Measurements from ENCODE around the gene LPCAT1. TPM values are rescaled to one million over a fixed set of nuclear protein-coding genes. Genes with fewer than 3 reads are reported as not detected.
"Not testable (repeated sequence)": the region's sequence is repeated elsewhere in the genome, so short reads cannot be mapped to it uniquely, and the experiment has no call there.

Gene LPCAT1
- total and polyA plus RNA-seq, 2 experiments from 2014 or later = 22.2 to 48.4 TPM

DNA sequence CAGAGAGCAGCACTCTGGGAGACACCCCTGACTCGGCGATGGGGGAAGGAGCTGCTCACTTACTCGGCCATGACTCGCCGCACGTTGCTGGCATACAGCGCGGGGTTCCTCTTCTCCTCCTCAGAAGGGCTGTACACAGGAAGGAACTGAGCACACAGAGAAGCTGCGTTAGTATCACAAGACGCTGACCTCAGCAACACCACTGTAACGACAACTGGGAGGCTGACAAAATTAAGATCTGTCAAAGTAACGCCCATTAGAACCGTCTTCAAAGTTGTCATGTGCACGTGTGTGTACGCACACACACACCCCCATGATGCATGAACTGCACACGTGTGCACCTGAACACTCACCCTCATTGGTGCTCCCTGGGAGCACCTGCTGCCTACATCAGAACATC, 46.4 kb downstream of the LPCAT1 start:
- no peak overlapping the region for H3K4me2 ChIP-seq (ENCODE audit: unreplicated experiment)
- H3K79me2 ChIP-seq (ENCODE audit: insufficient read depth) = no peaks in the 10 kb centered on the region
- no peaks in the 10 kb centered on the region for H3F3A ChIP-seq (ENCODE audit: insufficient read depth)
- H2AFZ ChIP-seq = no peak overlapping the region
- H3K9me3 ChIP-seq (ENCODE audit: low read depth) = no peaks in the 10 kb centered on the region
- no peaks in the 10 kb centered on the region for H3K4me1 ChIP-seq (ENCODE audit: insufficient read depth)
- H3K9me2 ChIP-seq (ENCODE audit: insufficient read depth) = no peaks in the 10 kb centered on the region
- no peak for DNase-seq
- H3K4me3 ChIP-seq = no peak overlapping the region
- 88 to 92% methylated on average over 16 of the region's 16 CpGs for WGBS, 2 experiments (ENCODE audit: low coverage in 1 of 2, low lambda C conversion rate in 2 of 2, missing lambda C conversion rate in 2 of 2)
- no peak overlapping the region for H3K27ac ChIP-seq
- in situ Hi-C loops (cut with MboI) = no loop called here
- no peak overlapping the region for H3K9ac ChIP-seq
- H4K20me1 ChIP-seq (ENCODE audit: insufficient read depth) = no peaks in the 10 kb centered on the region
- H3K36me3 ChIP-seq (ENCODE audit: low read depth) = peaks cover 20% of the 10 kb centered on the region
- TF ChIP-seq EZH2 (IDR thresholded peaks at IDR 0.05; ENCODE audit: insufficient read depth, poor library complexity, severe bottlenecking) (no peak), EZH2phosphoT487 (IDR thresholded peaks at IDR 0.05; ENCODE audit: insufficient read depth, low read depth) (no peak)
- H3K27me3 ChIP-seq (replicated peaks; ENCODE audit: insufficient read depth) = no peaks in the 10 kb centered on the region

DNA sequence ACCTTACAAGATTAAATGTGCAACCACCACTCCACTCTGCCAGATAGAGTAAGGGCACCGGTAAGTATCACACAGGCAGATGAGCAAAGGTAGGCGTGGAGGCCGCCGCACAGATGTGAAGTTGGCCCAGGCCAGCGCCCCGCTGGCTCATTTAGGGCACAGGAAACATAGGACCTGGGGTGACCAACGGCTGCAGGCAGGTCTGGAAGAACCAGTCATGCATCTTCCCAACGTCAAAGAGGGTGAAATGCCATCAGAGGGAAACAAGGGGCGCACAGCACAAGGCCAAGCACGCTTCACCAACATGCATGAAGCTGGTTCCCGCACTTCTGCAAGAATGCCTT, 46.8 kb downstream of the LPCAT1 start:
- no peak overlapping the region for H3K4me3 ChIP-seq
- no peak overlapping the region for H3K9ac ChIP-seq
- H3K79me2 ChIP-seq (ENCODE audit: insufficient read depth) = no peaks in the 10 kb centered on the region
- no peak for DNase-seq
- 92% methylated on average over 11 of the region's 11 CpGs for WGBS, 2 experiments (ENCODE audit: low coverage in 1 of 2, low lambda C conversion rate in 2 of 2, missing lambda C conversion rate in 2 of 2)
- H2AFZ ChIP-seq = no peak overlapping the region
- no peaks in the 10 kb centered on the region for H3F3A ChIP-seq (ENCODE audit: insufficient read depth)
- no peaks in the 10 kb centered on the region for H3K9me3 ChIP-seq (ENCODE audit: low read depth)
- H3K36me3 ChIP-seq (ENCODE audit: low read depth) = peaks cover 20% of the 10 kb centered on the region
- TF ChIP-seq EZH2phosphoT487 (IDR thresholded peaks at IDR 0.05; ENCODE audit: insufficient read depth, low read depth) (no peak), EZH2 (IDR thresholded peaks at IDR 0.05; ENCODE audit: insufficient read depth, poor library complexity, severe bottlenecking) (no peak)
- no peaks in the 10 kb centered on the region for H3K27me3 ChIP-seq (replicated peaks; ENCODE audit: insufficient read depth)
- H4K20me1 ChIP-seq (ENCODE audit: insufficient read depth) = no peaks in the 10 kb centered on the region
- H3K4me2 ChIP-seq (ENCODE audit: unreplicated experiment) = no peak overlapping the region
- no peaks in the 10 kb centered on the region for H3K9me2 ChIP-seq (ENCODE audit: insufficient read depth)
- no peaks in the 10 kb centered on the region for H3K4me1 ChIP-seq (ENCODE audit: insufficient read depth)
- in situ Hi-C loops (cut with MboI) = no loop called here
- H3K27ac ChIP-seq = no peak overlapping the region

DNA sequence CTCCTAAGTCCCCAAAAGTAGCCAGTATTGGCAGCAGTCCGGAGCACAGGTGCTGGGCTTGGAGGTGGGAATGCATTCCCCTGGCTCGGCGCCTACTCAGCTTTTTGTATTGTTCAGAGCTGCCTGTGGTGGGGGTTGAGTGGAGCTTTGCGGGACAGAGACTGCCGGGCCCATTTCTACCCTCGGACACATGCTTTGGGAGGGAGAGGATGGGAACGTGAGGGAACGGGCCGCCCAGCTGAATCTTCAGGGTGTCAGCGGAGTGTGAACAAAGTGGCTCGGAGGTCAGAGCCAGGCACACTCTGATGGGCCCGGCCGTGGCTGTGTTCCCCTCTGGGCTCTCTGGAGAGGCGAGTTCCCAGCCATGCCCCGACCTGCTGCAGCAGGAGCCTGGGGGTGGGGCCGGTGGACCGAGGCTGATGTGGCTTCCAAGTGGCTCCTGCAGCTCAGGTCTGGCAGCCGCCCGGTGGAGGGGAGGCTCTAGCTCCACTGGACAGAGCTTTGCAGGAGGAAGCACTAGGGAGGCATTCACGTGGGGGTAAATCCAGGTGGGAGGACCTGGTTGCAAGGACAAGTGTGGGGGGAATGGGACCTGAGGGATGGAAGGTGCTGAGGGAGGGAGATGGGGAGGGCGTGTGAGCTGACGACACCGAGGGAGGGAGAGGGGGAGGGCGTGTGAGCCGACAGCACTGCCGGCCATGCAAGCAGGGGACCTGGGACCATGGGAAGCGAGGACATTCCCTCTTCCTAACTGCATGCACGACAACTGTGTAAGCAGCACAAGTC, 47.4 kb downstream of the LPCAT1 start:
- WGBS, 2 experiments (ENCODE audit: low coverage in 1 of 2, low lambda C conversion rate in 2 of 2, missing lambda C conversion rate in 2 of 2) = 86 to 90% methylated on average over 21 to 28 of the region's 28 CpGs
- Histone ChIP-seq H2AFZ (no peak overlapping the region), H3K36me3 (ENCODE audit: low read depth) (peaks cover 20% of the 10 kb centered on the region), H3K27ac (no peak overlapping the region), H3K4me2 (ENCODE audit: unreplicated experiment) (no peak overlapping the region), H3K9ac (no peak overlapping the region), H4K20me1 (ENCODE audit: insufficient read depth) (no peaks in the 10 kb centered on the region), H3K9me2 (ENCODE audit: insufficient read depth) (no peaks in the 10 kb centered on the region), H3K4me1 (ENCODE audit: insufficient read depth) (no peaks in the 10 kb centered on the region), H3K79me2 (ENCODE audit: insufficient read depth) (no peaks in the 10 kb centered on the region), H3K4me3 (no peak overlapping the region), H3K9me3 (ENCODE audit: low read depth) (no peaks in the 10 kb centered on the region), H3F3A (ENCODE audit: insufficient read depth) (no peaks in the 10 kb centered on the region), H3K27me3 (replicated peaks; ENCODE audit: insufficient read depth) (no peaks in the 10 kb centered on the region)
- TF ChIP-seq EZH2phosphoT487 (IDR thresholded peaks at IDR 0.05; ENCODE audit: insufficient read depth, low read depth) (no peak), EZH2 (IDR thresholded peaks at IDR 0.05; ENCODE audit: insufficient read depth, poor library complexity, severe bottlenecking) (no peak)
- no peak for DNase-seq
- in situ Hi-C loops (cut with MboI) = no loop called here

DNA sequence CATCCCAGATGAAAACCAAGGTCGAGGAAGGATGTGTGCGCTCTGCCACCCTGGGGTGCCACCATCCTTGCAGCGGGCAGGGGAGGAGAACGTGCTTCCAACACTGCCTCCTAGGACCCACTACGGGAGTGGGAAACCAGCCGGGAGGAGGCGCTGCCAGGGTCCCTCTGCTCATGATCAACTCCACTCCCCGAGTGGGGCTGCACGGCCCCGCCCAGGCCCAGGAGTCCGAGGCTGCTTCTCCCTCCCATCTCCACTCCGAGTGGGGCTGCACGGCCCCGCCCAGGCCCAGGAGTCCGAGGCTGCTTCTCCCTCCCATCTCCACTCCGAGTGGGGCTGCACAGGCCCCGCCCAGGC, 48.2 kb downstream of the LPCAT1 start:
- H3K4me2 ChIP-seq (ENCODE audit: unreplicated experiment); H2AFZ ChIP-seq; H3K9ac ChIP-seq; H3K4me1 ChIP-seq (ENCODE audit: insufficient read depth); H3K9me3 ChIP-seq (ENCODE audit: low read depth); H3K27me3 ChIP-seq (replicated peaks; ENCODE audit: insufficient read depth); in situ Hi-C loops (cut with MboI); H3K27ac ChIP-seq; DNase-seq; H3F3A ChIP-seq (ENCODE audit: insufficient read depth); H4K20me1 ChIP-seq (ENCODE audit: insufficient read depth); H3K79me2 ChIP-seq (ENCODE audit: insufficient read depth); H3K4me3 ChIP-seq; H3K9me2 ChIP-seq (ENCODE audit: insufficient read depth): not testable (repeated sequence)
- peaks cover 20% of the 10 kb centered on the region for H3K36me3 ChIP-seq (ENCODE audit: low read depth)
- WGBS, 2 experiments (ENCODE audit: low coverage in 1 of 2, low lambda C conversion rate in 2 of 2, missing lambda C conversion rate in 2 of 2) = 85 to 90% methylated on average over 7 to 17 of the region's 17 CpGs
